Endothelial cell of umbilical vein (primary cell): ENCODE measurements around the gene MYL3. TPM values are rescaled to one million over a fixed set of nuclear protein-coding genes. Genes with fewer than 3 reads are reported as not detected.

Experiments used
- BruUV-seq: library from RNA; stranded (reverse); fragments of 400-500 nt; replicated peaks from 2 replicates; lab custom pipeline; 2021; lab: Mats Ljungman, UMichigan
- CTCF ChIA-PET: fragments of 300-600, 350-600 bp; sonication (Branson Sonifier 250); formaldehyde crosslinking; loops from one replicate; lab custom pipeline; 2021; ENCODE audit warnings: antibody characterized with exemption, inconsistent platforms; lab: Charles Lee
- POLR2A ChIA-PET: fragments of 300-600, 350-600 bp; sonication (Branson Sonifier 250); formaldehyde crosslinking; loops from one replicate; lab custom pipeline; 2021; ENCODE audit warnings: antibody characterized with exemption, inconsistent platforms; lab: Charles Lee
- DNase-seq: peaks from one replicate; pipeline ENCODE4 v3.0.0-alpha.2; 2011; ENCODE audit warnings: low read depth, low spot score
- FAIRE-seq: peaks from 2 replicates; lab custom pipeline; 2011; peaks lifted over from hg19 to GRCh38; lab: Jason Lieb, UNC
- H2AFZ ChIP-seq: 2 replicates; pipeline ENCODE4 v1.6.0; 2012; ENCODE audit warnings: low read depth, low read length, control low read depth, inconsistent platforms
- H3K27ac ChIP-seq: 2 replicates; pipeline ENCODE4 v1.5.1; 2011; ENCODE audit warnings: low read depth, mild to moderate bottlenecking, control low read depth, low read length, moderate library complexity; ENCODE audit not compliant: insufficient read depth
- H3K27me3 ChIP-seq, 2 experiments: 2 replicates each; pipeline versions ENCODE4 v1.6.0 to v1.6.1; 2011; ENCODE audit warnings: low read length in 2 of 2, mixed read lengths in 1 of 2; ENCODE audit not compliant: control insufficient read depth in 2 of 2, insufficient read depth in 2 of 2
- H3K36me3 ChIP-seq, 2 experiments: 2 replicates in 1 of 2; 3 replicates in 1 of 2; pipeline ENCODE4 v1.5.1; 2011; ENCODE audit warnings: low read length in 2 of 2, mild to moderate bottlenecking in 1 of 2, moderate library complexity in 1 of 2; ENCODE audit not compliant: control insufficient read depth in 2 of 2, insufficient read depth in 2 of 2; ENCODE audit errors: extremely low read depth in 1 of 2
- H3K4me1 ChIP-seq: 3 replicates; pipeline ENCODE4 v1.5.1; 2011; ENCODE audit warnings: mild to moderate bottlenecking, low read length; ENCODE audit not compliant: control insufficient read depth, insufficient read depth; ENCODE audit errors: extremely low read depth
- H3K4me2 ChIP-seq: 2 replicates; pipeline ENCODE4 v1.6.1; 2011; ENCODE audit warnings: low read length, control low read depth, mixed read lengths; ENCODE audit not compliant: insufficient read depth
- H3K4me3 ChIP-seq, 3 experiments: fragments of 200-600 bp in 1 of 3; sonication (generic), shearing (Covaris generic) in 1 of 3; replicated peaks in 1 of 3; 2 replicates each; pipeline ENCODE4 v1.5.1; 2011 to 2016; ENCODE audit warnings: control low read depth in 3 of 3, low read length in 3 of 3, mild to moderate bottlenecking in 2 of 3, inconsistent platforms in 1 of 3, low read depth in 1 of 3, moderate library complexity in 1 of 3; ENCODE audit not compliant: insufficient read depth in 1 of 3
- H3K79me2 ChIP-seq: 2 replicates; pipeline ENCODE4 v1.6.0; 2012; ENCODE audit warnings: low read length, inconsistent platforms; ENCODE audit not compliant: control insufficient read depth, insufficient read depth
- H3K9ac ChIP-seq: replicated peaks from 2 replicates; pipeline ENCODE3; 2011; ENCODE audit warnings: low read length, control low read depth; ENCODE audit not compliant: insufficient read depth; ENCODE audit errors: extremely low read depth
- H3K9me1 ChIP-seq: replicated peaks from 3 replicates; pipeline ENCODE4 v1.6.0; 2011; ENCODE audit warnings: mild to moderate bottlenecking, low read length; ENCODE audit not compliant: control insufficient read depth, insufficient read depth; ENCODE audit errors: extremely low read depth
- H3K9me3 ChIP-seq: replicated peaks from 2 replicates; pipeline ENCODE4 v1.5.1; 2012; ENCODE audit warnings: low read length, inconsistent platforms; ENCODE audit not compliant: control insufficient read depth, insufficient read depth
- H4K20me1 ChIP-seq: replicated peaks from 2 replicates; pipeline ENCODE3; 2011; ENCODE audit warnings: mild to moderate bottlenecking, low read length; ENCODE audit not compliant: control insufficient read depth, insufficient read depth; ENCODE audit errors: extremely low read depth
- CTCF ChIP-seq, 2 donors: IDR thresholded peaks; 1 replicate in 1 of 2; 2 replicates in 1 of 2; pipeline ENCODE4 v1.5.1; 2011; ENCODE audit warnings: low read length in 2 of 2, mild to moderate bottlenecking in 2 of 2, moderate library complexity in 2 of 2, control low read depth in 1 of 2, inconsistent platforms in 1 of 2, low read depth in 1 of 2; ENCODE audit not compliant: insufficient read depth in 1 of 2; ENCODE audit errors: extremely low read depth in 1 of 2
- EZH2 ChIP-seq: IDR thresholded peaks from 2 replicates; pipeline ENCODE4 v1.6.1; 2012; ENCODE audit warnings: borderline replicate concordance, low read depth, mild to moderate bottlenecking, moderate library complexity, low read length, inconsistent platforms; ENCODE audit not compliant: severe bottlenecking
- FOS ChIP-seq: IDR thresholded peaks from 2 replicates; pipeline ENCODE4 v1.6.1; 2011; ENCODE audit warnings: mild to moderate bottlenecking, low read length, moderate library complexity, borderline replicate concordance; ENCODE audit not compliant: insufficient read depth
- GATA2 ChIP-seq: IDR thresholded peaks from 2 replicates; pipeline ENCODE4 v1.7.0; 2011; ENCODE audit warnings: low read depth, mild to moderate bottlenecking, moderate library complexity, mixed read lengths, low read length; ENCODE audit not compliant: insufficient read length, insufficient read depth
- JUN ChIP-seq: IDR thresholded peaks from 2 replicates; pipeline ENCODE4 v1.6.1; 2011; ENCODE audit warnings: borderline replicate concordance, low read depth; ENCODE audit not compliant: insufficient read length, insufficient read depth
- MAX ChIP-seq: IDR thresholded peaks from 2 replicates; pipeline ENCODE4 v1.6.1; 2011; ENCODE audit not compliant: insufficient read depth, insufficient read length
- MYC ChIP-seq: IDR thresholded peaks from one replicate; pipeline ENCODE4 v1.6.1; 2011; ENCODE audit warnings: mild to moderate bottlenecking, low read depth, low read length
- POLR2A ChIP-seq: IDR thresholded peaks from 2 replicates; pipeline ENCODE4 v1.6.1; 2012; ENCODE audit warnings: low read depth, mild to moderate bottlenecking, control low read depth, low read length
- POLR2AphosphoS5 ChIP-seq: IDR thresholded peaks from 2 replicates; pipeline ENCODE4 v1.6.1; 2012; ENCODE audit warnings: low read depth, mild to moderate bottlenecking, control low read depth, low read length, moderate library complexity; ENCODE audit not compliant: insufficient read depth
- dilution Hi-C: fragments of 300-500 bp; cut with MboI; formaldehyde crosslinking; loops from one replicate; pipeline ENCODE4 v1.15.0; 2019; ENCODE audit warnings: low sequenced_read_pairs; ENCODE audit not compliant: extremely low pct_ligation_motif_present
- intact Hi-C: fragments of 100-400 bp; cut with micrococcal nuclease; formaldehyde crosslinking; loops from one replicate; pipeline ENCODE4 v1.10.0; 2022
- polyA plus RNA-seq, 4 experiments: library from polyadenylated mRNA; depleted of rRNA in 3 of 4; stranded (reverse) in 3 of 4; unstranded in 1 of 4; fragments of >200 nt; gene quantifications; 2 replicates each; pipeline versions ENCODE4 v1.2.1 to v1.2.3, GENCODE V29; 2011 to 2012; ENCODE audit warnings: missing spikeins in 1 of 4
- total RNA-seq: library from RNA; stranded (reverse); gene quantifications from 2 replicates; pipeline ENCODE4 v1.2.3, GENCODE V29; 2021

The MYL3 gene
- total and polyA plus RNA-seq, 2 donors (not counting 3 experiments of a cell fraction or from before 2014, with no cell fraction given): not detected

- no peaks in the 10 kb centered on the region for H3K9me3 ChIP-seq
- dilution Hi-C loops: no loop called here
- H3K4me3 ChIP-seq: no peak overlapping the region
- no peaks in the 10 kb centered on the region for H3K36me3 ChIP-seq
- TF ChIP-seq POLR2A (no peak), JUN (no peak), CTCF (IDR thresholded peaks at IDR 0.05; ENCODE audit: extremely low read depth in 1 of 2, insufficient read depth in 1 of 2, low read depth in 1 of 2, low read length in 2 of 2) (no peak), MYC (no peak), POLR2AphosphoS5 (no peak), MAX (no peak)
- no peak for FAIRE-seq
- intact Hi-C loops: no loop called here
- no peaks in the 10 kb centered on the region for H3K9me1 ChIP-seq
- no peak overlapping the region for H3K4me2 ChIP-seq
- H3K27ac ChIP-seq: no peak overlapping the region
- no peaks in the 10 kb centered on the region for H3K79me2 ChIP-seq
- no TSS peak for BruUV-seq
- CTCF ChIA-PET: interaction anchor here (1.2 to 2.4 kb wide), 4 partner anchors 9 to 237 kb away, joined by 3 to 15 read pairs (median 6); no protein-coding TSS in a partner anchor
- no peak for DNase-seq
- H3K9ac ChIP-seq: no peak overlapping the region
- H3K27me3 ChIP-seq: no peaks in the 10 kb centered on the region
- H2AFZ ChIP-seq: no peak overlapping the region
- POLR2A ChIA-PET: interaction anchor here (0.5 kb wide), 1 partner anchor 77 kb away, joined by 4 read pairs; no protein-coding TSS in a partner anchor
- peaks cover 8% of the 10 kb centered on the region for H3K4me1 ChIP-seq
- H4K20me1 ChIP-seq: no peaks in the 10 kb centered on the region
Observed at GRCh38 chr3:46900356-46900755, 37.1 kb upstream of the MYL3 start.

- Histone ChIP-seq H2AFZ (no peak overlapping the region), H3K4me3 (no peak overlapping the region), H3K27me3 (no peaks in the 10 kb centered on the region), H3K9me3 (no peaks in the 10 kb centered on the region), H4K20me1 (no peaks in the 10 kb centered on the region), H3K36me3 (no peaks in the 10 kb centered on the region), H3K9me1 (no peaks in the 10 kb centered on the region), H3K79me2 (no peaks in the 10 kb centered on the region), H3K9ac (no peak overlapping the region), H3K4me2 (no peak overlapping the region), H3K27ac (no peak overlapping the region), H3K4me1 (peaks cover 8% of the 10 kb centered on the region)
- FAIRE-seq (no peak), DNase-seq (no peak)
- intact Hi-C loops (no loop called here), dilution Hi-C loops (no loop called here)
- BruUV-seq: no TSS peak
- POLR2A ChIA-PET: no interaction called here
- TF ChIP-seq GATA2: no peak
- TF ChIP-seq CTCF (IDR thresholded peaks at IDR 0.05; ENCODE audit: extremely low read depth in 1 of 2, insufficient read depth in 1 of 2, low read depth in 1 of 2, low read length in 2 of 2): no peak
- no peak for TF ChIP-seq JUN
- TF ChIP-seq EZH2: no peak
- no peak for TF ChIP-seq MAX
- TF ChIP-seq POLR2AphosphoS5: no peak
- no peak for TF ChIP-seq FOS
- no peak for TF ChIP-seq MYC
- TF ChIP-seq POLR2A: no peak
- CTCF ChIA-PET: interaction anchor here (2.4 kb wide), 1 partner anchor 9 kb away, joined by 15 read pairs; no protein-coding TSS in a partner anchor
Observed at GRCh38 chr3:46900007-46900292, 36.7 kb upstream of the MYL3 start.
